AG09309 (cell line): ENCODE results near the gene SH2D1A.
"Not testable (repeated sequence)": the region's sequence is repeated elsewhere in the genome, so short reads cannot be mapped to it uniquely, and the experiment has no call there.

Experiments
- DNase-seq: peaks from one replicate; pipeline ENCODE4 v3.0.0-alpha.2; 2010; ENCODE audit warnings: low read depth
- H3K4me3 ChIP-seq: 2 replicates; pipeline ENCODE4 v1.5.1; 2011; ENCODE audit warnings: mild to moderate bottlenecking, low read depth, low read length, moderate library complexity; ENCODE audit not compliant: control insufficient read depth
- TF ChIP-seq, protein P1 (sequence below): IDR thresholded peaks from 2 replicates; pipeline ENCODE4 v1.5.1; 2011; ENCODE audit warnings: mild to moderate bottlenecking, low read depth, low read length, inconsistent platforms; ENCODE audit not compliant: insufficient read depth, control insufficient read depth; ENCODE audit errors: missing control alignments

The SH2D1A gene

DNA sequence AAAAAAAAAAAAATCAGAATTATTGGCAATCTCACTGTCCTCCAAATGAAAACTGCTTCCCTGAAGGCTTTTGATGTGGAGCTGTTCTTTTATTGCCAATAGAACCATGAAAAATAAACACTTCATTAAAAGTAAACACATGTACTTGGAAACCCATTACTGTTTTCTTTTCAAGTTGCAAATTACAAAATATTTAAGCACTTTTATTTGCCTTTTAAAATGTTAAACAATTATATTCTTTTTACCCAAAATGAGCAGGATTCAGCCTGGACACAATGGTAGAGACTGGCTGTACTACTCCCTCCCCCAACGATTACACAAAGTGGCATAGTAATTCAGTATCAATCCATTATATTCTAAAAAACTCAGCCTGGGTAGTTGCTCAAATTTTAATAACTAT, 60.9 kb downstream of the SH2D1A start:
- TF ChIP-seq, protein P1, sequence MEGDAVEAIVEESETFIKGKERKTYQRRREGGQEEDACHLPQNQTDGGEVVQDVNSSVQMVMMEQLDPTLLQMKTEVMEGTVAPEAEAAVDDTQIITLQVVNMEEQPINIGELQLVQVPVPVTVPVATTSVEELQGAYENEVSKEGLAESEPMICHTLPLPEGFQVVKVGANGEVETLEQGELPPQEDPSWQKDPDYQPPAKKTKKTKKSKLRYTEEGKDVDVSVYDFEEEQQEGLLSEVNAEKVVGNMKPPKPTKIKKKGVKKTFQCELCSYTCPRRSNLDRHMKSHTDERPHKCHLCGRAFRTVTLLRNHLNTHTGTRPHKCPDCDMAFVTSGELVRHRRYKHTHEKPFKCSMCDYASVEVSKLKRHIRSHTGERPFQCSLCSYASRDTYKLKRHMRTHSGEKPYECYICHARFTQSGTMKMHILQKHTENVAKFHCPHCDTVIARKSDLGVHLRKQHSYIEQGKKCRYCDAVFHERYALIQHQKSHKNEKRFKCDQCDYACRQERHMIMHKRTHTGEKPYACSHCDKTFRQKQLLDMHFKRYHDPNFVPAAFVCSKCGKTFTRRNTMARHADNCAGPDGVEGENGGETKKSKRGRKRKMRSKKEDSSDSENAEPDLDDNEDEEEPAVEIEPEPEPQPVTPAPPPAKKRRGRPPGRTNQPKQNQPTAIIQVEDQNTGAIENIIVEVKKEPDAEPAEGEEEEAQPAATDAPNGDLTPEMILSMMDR, result no peak
- no peak for DNase-seq
- no peak overlapping the region for H3K4me3 ChIP-seq

DNA sequence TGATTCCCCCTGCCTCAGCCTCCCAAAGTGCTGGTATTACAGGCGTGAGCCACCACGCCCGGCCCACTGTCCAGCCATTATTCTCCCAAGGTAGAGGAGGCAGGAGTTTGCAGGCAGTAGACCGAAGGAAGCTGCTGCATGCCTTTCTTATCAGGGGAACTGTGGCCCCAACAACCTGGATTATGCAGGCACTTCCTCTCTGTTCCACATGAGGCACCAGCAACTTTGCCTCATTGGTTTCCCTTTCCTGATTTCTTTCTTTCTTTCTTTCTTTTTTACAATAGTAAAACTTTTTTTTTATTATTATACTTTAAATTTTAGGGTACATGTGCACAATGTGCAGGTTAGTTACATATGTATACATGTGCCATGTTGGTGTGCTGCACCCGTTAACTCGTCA, 62.0 kb downstream of the SH2D1A start:
- not testable (repeated sequence) for H3K4me3 ChIP-seq, DNase-seq

DNA sequence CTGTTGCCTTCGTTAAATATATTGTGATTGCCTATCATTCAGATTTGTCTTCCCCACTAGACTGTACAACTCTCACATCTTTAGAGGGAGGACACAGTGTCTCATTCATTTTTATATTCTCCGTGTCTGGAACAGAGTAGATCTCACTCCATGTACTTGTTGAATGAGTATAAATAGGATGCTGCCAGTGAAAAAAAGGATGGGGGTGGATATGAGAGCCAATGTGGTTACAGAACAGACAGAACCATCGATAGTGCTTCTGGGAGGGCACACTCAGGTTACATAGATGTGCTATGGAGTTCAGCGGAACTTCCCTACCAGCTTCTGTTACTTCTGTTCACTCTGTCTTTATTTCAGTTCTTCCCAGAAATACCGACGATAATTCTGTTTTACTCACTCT, 66.9 kb downstream of the SH2D1A start:
- DNase-seq, result no peak
- H3K4me3 ChIP-seq, result no peak overlapping the region
- TF ChIP-seq, protein P1, result no peak

DNA sequence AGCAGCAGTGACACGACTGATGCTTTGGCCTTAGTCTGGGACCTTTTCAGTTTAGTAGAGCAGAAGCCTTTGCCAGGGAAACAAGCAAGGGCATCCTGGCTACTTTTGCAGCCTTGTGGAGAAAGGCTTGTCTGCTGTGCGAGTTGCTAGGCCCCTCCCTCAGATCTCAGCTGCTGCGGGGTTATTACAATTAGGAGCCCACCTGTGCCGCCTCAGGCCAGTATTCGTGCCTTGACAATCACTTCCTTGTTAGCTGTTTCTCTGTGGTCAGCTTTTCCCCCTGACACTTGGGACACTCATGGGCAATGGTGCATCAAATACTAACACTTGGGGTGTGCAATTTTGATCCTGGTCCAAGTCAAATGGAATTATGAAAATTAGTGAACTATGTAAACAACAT, 67.9 kb downstream of the SH2D1A start:
- no peak for DNase-seq
- TF ChIP-seq, protein P1, result no peak
- no peak overlapping the region for H3K4me3 ChIP-seq

DNA sequence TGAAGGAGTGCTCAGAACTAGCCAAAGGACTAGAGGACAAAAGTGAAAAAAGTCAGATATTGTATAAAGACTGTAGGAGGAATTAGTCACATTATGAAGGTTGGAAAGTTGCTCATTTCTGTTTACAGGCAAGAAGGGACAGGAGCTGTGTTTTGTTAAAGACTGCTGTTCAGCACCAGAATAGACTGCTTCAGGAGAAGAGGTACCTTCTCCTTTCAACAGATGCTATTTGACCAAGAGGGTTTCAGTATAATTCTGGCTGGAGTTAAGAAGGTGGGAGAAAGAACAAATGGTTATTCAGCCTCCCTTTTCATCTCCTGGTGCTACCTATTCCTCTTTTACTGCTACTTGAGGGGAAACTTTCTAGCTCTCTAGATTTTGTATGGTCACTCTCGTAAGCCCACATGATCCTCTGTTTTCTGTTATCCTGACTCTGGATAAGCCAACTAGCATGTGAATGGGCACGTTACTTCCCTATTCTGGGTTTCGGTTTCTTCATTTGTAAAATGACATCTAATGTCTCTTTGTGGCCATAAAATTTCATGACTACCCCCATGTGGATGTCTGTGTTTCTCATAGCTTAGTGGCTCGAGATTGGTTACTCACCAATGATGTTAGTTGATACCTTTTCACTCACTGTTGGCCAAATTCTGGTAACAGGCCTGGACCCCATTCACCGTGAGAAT, 68.9 kb downstream of the SH2D1A start:
- DNase-seq, result no peak
- no peak overlapping the region for H3K4me3 ChIP-seq
- TF ChIP-seq, protein P1, result no peak

DNA sequence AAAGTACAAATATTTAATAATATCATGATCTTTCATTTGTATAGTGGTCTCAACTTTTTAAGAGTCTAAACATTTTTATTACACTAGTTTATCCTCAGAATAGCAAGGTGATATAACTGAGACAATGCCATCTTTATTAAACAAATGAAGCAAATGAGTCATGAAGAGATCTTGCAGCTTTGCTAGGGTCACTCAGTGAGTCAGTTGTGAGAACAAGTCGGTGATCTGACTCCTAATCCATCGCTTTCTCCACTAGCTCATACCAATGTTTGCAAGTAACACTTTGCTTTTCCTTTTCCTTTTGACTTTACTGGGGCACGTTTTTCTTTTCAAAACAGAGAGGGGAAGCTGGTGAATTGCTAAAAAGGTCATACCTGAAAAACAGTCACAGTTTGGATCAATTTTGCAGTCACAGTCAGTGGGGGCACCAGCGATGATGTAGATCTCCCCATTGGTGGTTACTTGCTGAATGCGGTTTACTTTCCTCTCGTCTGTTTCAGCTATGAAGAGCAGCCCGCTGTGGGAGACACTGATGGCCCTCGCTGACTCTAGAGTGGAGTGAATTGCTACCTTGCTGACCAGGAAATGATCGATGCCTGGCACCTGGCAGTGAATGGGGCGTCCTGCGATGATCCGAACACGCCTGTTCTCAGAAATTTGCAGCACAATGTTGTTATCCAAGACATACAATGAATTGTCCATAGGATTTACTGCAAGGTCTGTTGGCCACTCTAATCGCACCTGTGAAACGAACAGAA, 75.7 kb downstream of the SH2D1A start:
- TF ChIP-seq, protein P1, result no peak
- no peak overlapping the region for H3K4me3 ChIP-seq
- no peak for DNase-seq
